ENCODE measurements around the gene HAUS8. TPM values are rescaled to one million over a fixed set of nuclear protein-coding genes. Genes with fewer than 3 reads are reported as not detected.

Gene HAUS8
- total RNA-seq, 4 donors from 2014 or later, result 6.4 to 9.1 (median 6.8) TPM

DNA sequence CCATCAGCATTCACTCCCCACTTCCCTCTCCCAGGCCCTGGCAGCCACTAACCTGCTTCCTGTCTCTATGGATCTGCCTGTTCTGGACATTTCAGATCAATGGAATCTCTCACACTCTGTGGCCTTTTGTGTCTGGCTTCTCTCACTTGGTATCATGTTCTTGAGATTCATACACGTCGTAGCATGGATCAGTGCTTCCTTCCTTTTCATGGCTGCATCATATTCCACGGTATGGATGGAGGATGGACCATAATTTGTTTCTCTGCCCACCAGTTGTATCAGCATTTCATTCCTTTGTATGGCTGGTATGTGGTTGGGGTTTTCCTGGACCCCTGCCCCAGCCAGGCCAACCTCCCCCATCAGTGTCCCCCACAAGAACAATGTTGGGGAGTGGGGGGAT is 36.5 kb upstream of the HAUS8 start:
- no peaks in the 10 kb centered on the region for H3K27me3 ChIP-seq
- intact Hi-C loops (cut with DNase I), result no loop called here
- 91 to 96% methylated on average over 3 of the region's 3 CpGs for WGBS, 2 donors
- TF ChIP-seq POLR2A (IDR thresholded peaks at IDR 0.05), result no peak
- TF ChIP-seq, protein P1, sequence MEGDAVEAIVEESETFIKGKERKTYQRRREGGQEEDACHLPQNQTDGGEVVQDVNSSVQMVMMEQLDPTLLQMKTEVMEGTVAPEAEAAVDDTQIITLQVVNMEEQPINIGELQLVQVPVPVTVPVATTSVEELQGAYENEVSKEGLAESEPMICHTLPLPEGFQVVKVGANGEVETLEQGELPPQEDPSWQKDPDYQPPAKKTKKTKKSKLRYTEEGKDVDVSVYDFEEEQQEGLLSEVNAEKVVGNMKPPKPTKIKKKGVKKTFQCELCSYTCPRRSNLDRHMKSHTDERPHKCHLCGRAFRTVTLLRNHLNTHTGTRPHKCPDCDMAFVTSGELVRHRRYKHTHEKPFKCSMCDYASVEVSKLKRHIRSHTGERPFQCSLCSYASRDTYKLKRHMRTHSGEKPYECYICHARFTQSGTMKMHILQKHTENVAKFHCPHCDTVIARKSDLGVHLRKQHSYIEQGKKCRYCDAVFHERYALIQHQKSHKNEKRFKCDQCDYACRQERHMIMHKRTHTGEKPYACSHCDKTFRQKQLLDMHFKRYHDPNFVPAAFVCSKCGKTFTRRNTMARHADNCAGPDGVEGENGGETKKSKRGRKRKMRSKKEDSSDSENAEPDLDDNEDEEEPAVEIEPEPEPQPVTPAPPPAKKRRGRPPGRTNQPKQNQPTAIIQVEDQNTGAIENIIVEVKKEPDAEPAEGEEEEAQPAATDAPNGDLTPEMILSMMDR (IDR thresholded peaks at IDR 0.05), result no peak
- H3K9me3 ChIP-seq, result no peaks in the 10 kb centered on the region
- H3K4me3 ChIP-seq (replicated peaks in 1 of 3), result no peak overlapping the region
- no peaks in the 10 kb centered on the region for H3K36me3 ChIP-seq
- peaks cover 0 to 13% of the 10 kb centered on the region in 2 donors for H3K4me1 ChIP-seq
- no peak for DNase-seq
- no peak overlapping the region for H3K27ac ChIP-seq

DNA sequence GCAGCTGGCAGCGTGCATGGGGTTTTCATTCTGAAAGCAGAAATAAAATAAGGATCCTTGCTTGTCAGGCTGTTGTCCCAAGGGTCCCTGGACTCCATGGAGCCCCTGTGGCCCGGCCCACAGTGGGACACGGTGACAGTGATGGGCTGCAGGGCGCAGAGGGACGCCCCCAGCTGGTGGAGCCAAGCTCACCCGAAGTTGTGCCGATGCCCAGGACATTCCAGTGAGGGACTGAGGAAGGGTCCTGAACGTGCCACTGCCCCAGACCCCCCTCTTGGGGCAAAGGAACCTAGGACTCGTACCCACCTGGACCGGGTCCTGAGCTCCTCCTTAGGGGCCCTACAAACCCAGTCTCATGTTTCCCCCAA is 35.3 kb upstream of the HAUS8 start:
- peaks cover 0 to 13% of the 10 kb centered on the region in 2 donors for H3K4me1 ChIP-seq
- TF ChIP-seq, protein P1 (IDR thresholded peaks at IDR 0.05), result no peak
- no peak for TF ChIP-seq POLR2A (IDR thresholded peaks at IDR 0.05)
- intact Hi-C loops (cut with DNase I), result no loop called here
- H3K36me3 ChIP-seq, result no peaks in the 10 kb centered on the region
- no peaks in the 10 kb centered on the region for H3K9me3 ChIP-seq
- H3K27me3 ChIP-seq, result no peaks in the 10 kb centered on the region
- H3K27ac ChIP-seq, result peak overlapping the region in 1 of 3 donors; percentile 12
- no peak overlapping the region for H3K4me3 ChIP-seq (replicated peaks in 1 of 3)
- DNase-seq, result no peak
- 75 to 90% methylated on average over 3 to 5 of the region's 10 CpGs for WGBS, 2 donors

DNA sequence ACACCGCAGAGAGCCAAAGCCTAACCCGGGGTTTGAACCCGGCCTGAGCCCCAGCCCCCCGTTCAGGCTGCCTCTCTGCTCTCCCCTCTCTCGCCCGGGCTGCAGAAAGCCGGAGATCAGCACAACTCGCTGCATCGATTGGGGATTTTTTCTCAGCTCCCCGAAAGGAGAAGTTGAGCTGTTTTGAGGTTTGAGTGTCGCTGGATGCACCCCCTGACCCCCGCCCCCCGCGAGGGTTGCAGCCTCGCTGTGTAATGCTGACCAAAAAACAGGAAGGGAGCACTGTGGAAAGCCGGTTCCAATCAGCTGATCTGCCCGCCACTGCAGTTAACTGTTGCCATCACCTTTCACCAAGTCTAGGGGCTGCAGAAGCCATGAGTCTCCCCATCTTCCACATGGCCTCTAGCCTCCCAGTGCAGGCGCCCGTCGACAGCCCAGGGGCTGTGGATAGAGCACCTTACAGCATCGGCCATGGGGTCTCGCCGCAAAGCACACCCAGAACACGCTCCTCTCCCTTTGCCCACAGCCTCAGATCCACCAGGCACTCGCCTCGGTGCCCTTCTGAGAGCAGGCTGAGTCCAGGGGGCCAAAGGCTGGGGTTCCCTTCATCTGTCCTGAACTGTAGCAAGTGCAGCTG is 34.8 kb upstream of the HAUS8 start:
- H3K36me3 ChIP-seq, result no peaks in the 10 kb centered on the region
- WGBS, 2 donors, result 90 to 91% methylated on average over 20 to 26 of the region's 26 CpGs
- peaks cover 0 to 13% of the 10 kb centered on the region in 2 donors for H3K4me1 ChIP-seq
- no peaks in the 10 kb centered on the region for H3K27me3 ChIP-seq
- intact Hi-C loops (cut with DNase I), result no loop called here
- DNase-seq, result peak; percentile 10
- H3K27ac ChIP-seq, result peak overlapping the region in 1 of 3 donors; percentile 12
- no peak overlapping the region for H3K4me3 ChIP-seq (replicated peaks in 1 of 3)
- no peaks in the 10 kb centered on the region for H3K9me3 ChIP-seq
- TF ChIP-seq POLR2A (IDR thresholded peaks at IDR 0.05), result no peak
- TF ChIP-seq, protein P1 (IDR thresholded peaks at IDR 0.05), result no peak

DNA sequence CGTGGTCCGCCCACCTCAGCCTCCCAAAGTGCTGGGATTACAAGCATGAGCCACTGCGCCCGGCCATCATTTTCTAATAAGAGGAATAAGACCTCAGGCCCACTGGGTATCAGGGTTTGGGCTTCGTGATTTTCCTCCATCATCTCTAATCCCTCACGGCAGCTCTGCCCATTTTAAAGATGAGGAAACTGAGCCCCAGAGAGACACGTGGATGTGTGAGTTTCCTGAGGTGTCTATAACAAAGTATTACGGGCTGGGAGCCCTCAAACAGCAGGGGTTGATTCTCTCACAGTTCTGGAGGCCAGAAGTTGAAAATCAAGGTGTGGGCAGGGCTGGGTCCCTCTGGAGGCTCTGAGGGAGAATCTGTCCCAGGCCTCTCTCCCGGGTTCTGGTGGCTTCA is 34.0 kb upstream of the HAUS8 start:
- no peak for TF ChIP-seq POLR2A (IDR thresholded peaks at IDR 0.05)
- TF ChIP-seq, protein P1 (IDR thresholded peaks at IDR 0.05), result no peak
- no peak overlapping the region for H3K27ac ChIP-seq
- H3K27me3 ChIP-seq, result no peaks in the 10 kb centered on the region
- 95 to 98% methylated on average over 9 of the region's 9 CpGs for WGBS, 2 donors
- DNase-seq, result no peak
- no peaks in the 10 kb centered on the region for H3K36me3 ChIP-seq
- no peaks in the 10 kb centered on the region for H3K9me3 ChIP-seq
- peaks cover 0 to 13% of the 10 kb centered on the region in 2 donors for H3K4me1 ChIP-seq
- intact Hi-C loops (cut with DNase I), result no loop called here
- H3K4me3 ChIP-seq (replicated peaks in 1 of 3), result no peak overlapping the region

DNA sequence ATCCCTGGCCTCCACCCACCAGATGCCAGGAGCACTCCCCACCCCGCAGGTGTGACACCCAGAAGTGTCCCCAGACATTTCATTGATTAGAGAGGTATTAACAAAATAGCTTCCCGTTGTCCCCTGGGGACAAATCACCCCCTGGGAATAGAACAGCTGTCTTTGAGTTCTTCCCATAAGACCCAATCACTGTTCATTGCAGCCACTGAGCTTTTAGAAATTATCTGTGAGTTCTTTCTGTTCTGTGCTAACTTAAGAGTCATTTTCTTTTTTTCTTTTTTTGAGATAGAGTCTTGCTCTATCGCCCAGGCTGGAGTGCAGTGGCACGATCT is 33.2 kb upstream of the HAUS8 start:
- DNase-seq, result no peak
- intact Hi-C loops (cut with DNase I), result no loop called here
- peaks cover 0 to 13% of the 10 kb centered on the region in 2 donors for H3K4me1 ChIP-seq
- TF ChIP-seq, protein P1 (IDR thresholded peaks at IDR 0.05), result no peak
- TF ChIP-seq POLR2A (IDR thresholded peaks at IDR 0.05), result no peak
- H3K4me3 ChIP-seq (replicated peaks in 1 of 3), result no peak overlapping the region
- H3K36me3 ChIP-seq, result no peaks in the 10 kb centered on the region
- no peaks in the 10 kb centered on the region for H3K27me3 ChIP-seq
- WGBS, 2 donors, result 77 to 86% methylated on average over 4 of the region's 4 CpGs
- H3K27ac ChIP-seq, result peak overlapping the region in 1 of 3 donors; percentile 44
- no peaks in the 10 kb centered on the region for H3K9me3 ChIP-seq
